Skin epidermis (tissue), 12 donors: ENCODE results near the gene FBXO44.
A peak's percentile ranks its signal among the peaks of the same experiment; 100 is the strongest.
"Not testable (repeated sequence)": the region's sequence is repeated elsewhere in the genome, so short reads cannot be mapped to it uniquely, and the experiment has no call there.

ENCODE experiments used
- H3K27ac ChIP-seq, 21 experiments: fragments of 200-600 bp; sonication (generic) in 11 of 21; one replicate each; pipeline ENCODE4 v1.5.0; 2020; ENCODE audit warnings: mild to moderate bottlenecking in 3 of 21, inconsistent platforms in 2 of 21, moderate library complexity in 2 of 21
- H3K4me3 ChIP-seq, 7 experiments: fragments of 200-600 bp; sonication (generic) in 2 of 7; one replicate each; pipeline ENCODE4 v1.5.0; 2020; ENCODE audit warnings: inconsistent platforms in 2 of 7, mild to moderate bottlenecking in 2 of 7, moderate library complexity in 1 of 7

FBXO44 gene

GRCh38 chr1:11634365-11635192 is 20.1 kb upstream of the FBXO44 start:
- no peak overlapping the region for H3K4me3 ChIP-seq
- H3K27ac ChIP-seq, result no peak overlapping the region

DNA sequence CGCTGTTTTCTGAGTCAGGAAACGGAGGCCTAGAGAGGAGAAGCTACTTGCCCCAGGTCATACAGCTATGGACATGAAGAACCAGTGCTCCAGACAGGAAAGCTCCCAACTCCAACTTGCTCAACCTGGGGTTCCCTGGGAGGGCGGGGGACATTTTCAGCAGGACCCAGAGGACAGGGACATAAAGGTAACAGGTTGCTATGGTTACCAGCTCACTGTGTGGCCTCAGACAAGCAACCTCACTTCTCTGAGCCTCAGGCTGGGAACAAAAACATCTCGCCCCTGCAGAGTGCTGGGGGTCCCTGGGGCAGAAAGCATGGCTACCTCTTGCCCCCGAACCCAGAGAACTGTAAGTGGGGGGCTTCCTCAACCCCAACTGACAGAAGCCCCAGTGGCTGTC is 16.6 kb upstream of the FBXO44 start:
- H3K4me3 ChIP-seq, result no peak overlapping the region
- no peak overlapping the region for H3K27ac ChIP-seq

DNA sequence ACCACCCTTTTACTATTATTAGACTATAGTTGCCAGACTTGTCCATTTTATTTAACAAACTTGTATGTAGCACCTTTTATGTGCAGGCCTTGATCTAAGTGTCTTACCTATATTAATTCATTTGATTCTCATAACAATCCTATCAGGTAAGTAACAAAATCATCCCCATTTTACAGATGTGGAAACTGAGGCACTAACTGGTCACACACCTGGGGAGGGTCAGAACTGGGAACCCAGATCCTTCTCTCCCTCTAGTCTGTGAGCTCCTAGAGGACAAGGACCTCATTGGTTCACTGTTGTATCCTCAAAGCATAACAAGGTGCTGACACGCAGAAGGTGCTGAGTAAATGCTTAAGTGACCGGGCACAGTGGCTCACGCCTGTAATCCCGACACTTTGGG is 15.3 kb upstream of the FBXO44 start:
- Histone ChIP-seq H3K4me3 (no peak overlapping the region), H3K27ac (no peak overlapping the region)

DNA sequence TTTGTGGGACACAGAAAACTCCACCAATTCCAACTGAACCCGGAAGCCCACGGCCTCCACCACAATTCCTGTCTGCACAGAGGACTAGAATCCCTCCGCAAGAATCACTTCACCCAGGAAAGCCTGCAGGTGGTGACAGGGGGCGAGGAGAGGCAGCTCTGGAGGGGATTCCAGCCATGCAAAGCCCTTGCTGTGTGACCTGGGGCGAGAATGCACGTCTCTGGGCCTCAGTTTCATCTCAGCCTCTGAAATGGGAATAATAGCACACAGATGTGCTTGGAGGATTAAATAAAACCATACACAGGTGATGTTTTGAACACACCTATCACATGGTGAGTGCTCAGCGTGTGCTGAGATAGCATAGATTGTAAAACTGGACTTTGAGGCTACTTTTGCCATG is 14.6 kb upstream of the FBXO44 start:
- H3K4me3 ChIP-seq, result no peak overlapping the region
- H3K27ac ChIP-seq, result no peak overlapping the region

DNA sequence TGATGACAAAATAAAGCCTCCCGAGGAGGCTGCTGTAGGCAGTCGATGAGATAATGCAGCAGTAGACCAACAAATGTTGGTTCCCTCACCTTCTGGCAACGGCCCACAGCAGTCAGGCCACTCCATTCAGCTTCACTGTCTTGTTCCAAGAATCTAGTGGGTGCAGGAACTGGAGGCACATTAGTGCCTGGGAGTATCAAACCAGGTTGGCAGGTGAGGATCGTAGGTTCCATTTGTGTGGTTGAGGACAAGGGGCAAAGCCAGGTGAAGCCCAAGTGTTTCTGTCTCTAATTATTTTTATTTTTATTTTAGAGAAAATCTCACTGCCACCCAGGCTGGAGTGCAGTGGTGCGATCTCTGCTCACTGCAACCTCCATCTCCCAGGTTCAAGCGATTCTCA is 13.7 kb upstream of the FBXO44 start:
- Histone ChIP-seq H3K4me3 (no peak overlapping the region), H3K27ac (no peak overlapping the region)

DNA sequence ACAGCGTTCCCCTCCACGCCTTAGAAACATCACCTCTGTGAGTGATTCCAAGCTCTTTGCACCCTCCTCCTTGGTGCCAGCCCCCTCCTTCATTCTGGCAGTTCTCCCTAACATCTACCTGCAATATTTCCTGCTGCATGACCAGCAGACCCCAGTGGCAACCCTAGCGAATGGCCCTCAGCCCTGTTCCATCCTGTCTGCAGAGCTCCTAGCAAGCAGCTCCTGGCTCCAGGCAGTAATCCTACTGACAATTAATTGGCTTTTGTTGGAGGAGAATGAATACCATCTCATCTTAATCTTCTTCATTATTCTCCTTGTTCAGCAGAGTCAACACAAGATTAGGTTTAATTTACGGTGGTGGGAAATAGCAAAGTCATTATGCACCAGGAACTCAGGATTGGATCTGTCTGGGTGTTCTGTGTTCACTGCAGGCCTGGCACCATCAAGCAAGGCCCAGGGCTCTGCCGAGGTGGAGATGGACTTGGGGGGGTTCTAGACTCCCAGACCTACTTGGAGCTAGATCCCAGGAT is 12.8 kb upstream of the FBXO44 start:
- no peak overlapping the region for H3K27ac ChIP-seq
- no peak overlapping the region for H3K4me3 ChIP-seq

GRCh38 chr1:11642418-11643017 is 12.2 kb upstream of the FBXO44 start:
- H3K27ac ChIP-seq, result not testable (repeated sequence)

DNA sequence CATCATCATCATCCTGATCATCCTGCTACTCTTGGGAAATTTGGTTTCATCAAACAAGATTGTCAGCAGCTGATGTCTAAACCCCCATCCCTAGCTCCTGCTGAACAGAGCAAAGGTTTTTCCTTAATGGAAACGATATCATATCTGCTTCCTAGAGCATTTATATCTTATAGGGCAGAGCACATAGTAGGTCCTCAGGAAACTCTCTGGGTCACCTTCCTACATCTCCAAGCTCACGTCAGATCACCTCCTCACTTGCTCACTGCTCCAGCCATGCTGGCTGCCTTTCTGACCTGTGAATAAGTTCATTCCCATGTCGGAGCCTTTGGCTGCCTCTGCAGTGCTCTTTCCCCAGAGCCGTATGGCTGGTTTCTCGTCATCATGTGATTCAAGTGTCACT is 10.9 kb upstream of the FBXO44 start:
- no peak overlapping the region for H3K4me3 ChIP-seq
- H3K27ac ChIP-seq, result no peak overlapping the region

More at GRCh38 chr1:11642418-11643017, 12.2 kb upstream of the FBXO44 start:
- not testable (repeated sequence) for H3K4me3 ChIP-seq

DNA sequence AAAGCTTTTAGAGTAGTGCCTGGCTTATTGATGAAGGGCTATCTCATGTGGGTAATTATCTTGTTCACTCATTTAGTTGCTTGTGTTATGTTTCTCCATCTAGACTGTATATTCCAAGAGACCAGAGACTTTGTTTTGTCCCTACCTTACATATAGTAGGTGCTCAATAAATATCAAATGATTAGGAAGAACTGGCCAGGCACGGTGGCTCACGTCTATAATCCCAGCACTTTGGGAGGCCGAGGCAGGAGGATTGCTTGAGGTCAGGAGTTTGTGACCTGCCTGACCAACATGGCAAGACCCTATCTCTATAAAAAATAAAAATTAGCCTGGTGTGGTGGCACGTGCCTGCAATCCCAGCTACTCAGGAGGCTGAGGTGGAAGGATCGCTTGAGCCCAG is 9.4 kb upstream of the FBXO44 start:
- Histone ChIP-seq H3K4me3 (no peak overlapping the region), H3K27ac (no peak overlapping the region)

DNA sequence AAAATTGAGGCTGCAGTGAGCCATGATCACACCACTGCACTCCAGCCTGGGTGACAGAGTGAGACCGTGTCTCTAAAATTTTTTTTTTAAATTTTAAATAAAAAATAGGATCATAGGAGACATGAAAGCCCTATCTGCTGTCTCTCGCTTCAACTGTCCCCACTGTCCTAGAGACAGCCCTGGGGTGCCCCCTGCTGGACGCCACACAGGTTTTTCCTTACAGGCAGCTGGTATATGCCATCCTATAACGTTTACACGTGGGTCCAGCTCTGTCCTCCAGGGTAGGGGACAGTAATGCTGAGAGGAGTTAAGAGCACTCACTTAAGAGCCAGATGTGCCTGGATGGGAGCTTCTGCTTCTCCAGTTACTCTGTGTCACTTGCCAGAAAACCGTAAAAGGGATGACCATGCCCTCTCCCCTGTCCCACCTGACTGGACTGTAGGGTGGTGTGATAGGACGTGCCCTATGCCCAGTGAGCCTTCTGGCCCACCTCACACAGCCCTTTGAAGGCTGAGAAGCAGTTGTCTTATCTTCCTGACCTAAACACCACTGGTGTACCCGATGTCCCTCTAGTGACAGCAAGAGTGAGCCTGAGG is 8.9 kb upstream of the FBXO44 start:
- Histone ChIP-seq H3K27ac (no peak overlapping the region), H3K4me3 (no peak overlapping the region)

- Histone ChIP-seq H3K4me3 (no peak overlapping the region), H3K27ac (no peak overlapping the region)
Observed at GRCh38 chr1:11646317-11646716, 8.4 kb upstream of the FBXO44 start.

GRCh38 chr1:11647333-11647732 is 7.3 kb upstream of the FBXO44 start:
- Histone ChIP-seq H3K4me3 (no peak overlapping the region), H3K27ac (peak overlapping the region in 2 of 21 experiments; percentile 19 to 62)

DNA sequence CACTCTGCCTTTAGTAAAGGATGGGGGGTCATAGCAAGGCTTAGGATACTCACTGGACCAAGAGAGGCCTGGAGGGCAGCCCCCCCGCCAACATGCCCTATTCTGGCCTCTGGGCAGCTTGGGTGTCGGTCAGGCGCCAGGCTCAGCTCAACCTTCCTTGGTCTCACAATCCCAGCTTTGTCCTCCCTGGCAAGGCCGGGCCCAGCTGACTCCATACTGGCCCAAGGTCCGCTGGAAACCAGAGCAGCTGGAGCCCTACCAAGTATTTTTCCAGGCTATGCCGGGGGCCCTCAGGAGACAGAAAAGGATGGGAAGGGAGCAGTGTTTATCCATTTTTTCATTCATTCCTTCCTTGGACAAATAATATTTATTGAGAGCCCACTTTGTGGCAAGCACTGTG is 6.6 kb upstream of the FBXO44 start:
- H3K27ac ChIP-seq, result peak overlapping the region in 1 of 21 experiments; percentile 62
- H3K4me3 ChIP-seq, result no peak overlapping the region

DNA sequence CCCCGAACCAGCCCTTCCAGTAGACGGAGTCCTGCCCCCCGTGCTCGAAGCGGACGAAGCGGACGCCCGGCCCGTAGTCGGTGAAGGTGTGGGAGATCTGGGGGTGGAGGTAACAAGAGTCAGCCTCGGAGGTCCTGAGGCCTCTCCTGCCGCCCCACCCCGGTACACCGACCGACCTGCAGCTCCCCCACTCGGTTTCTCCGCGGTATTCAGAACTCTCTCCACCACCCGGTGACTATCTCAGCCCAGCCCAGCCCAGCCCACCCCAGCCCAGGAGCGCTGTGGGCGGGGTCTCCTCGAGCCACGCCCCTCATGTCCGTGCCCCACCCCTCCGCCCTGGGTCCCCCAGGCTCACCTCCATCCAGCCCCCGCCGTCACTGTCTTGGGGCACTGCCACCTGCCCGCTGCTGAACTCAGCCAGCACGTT is 5.9 kb upstream of the FBXO44 start:
- no peak overlapping the region for H3K4me3 ChIP-seq
- H3K27ac ChIP-seq, result peak overlapping the region in 1 of 21 experiments; percentile 4

DNA sequence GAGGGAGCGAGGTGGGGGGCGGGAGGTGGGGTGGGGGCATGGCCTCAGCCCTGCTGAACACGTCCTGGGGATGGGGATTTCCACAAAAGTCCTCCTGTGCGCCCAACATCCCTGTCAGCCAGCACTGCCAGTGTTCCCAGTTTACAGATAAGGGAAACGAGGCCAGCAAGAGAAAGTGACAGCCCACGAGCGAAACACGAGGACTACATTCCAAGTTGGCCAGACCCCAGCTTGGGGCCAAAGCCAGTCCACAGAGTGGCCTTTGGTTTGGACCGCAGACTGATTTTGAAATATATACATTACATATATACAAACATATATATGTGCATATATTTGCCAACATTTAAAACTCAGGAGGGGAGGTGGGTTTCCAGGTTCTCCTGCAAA is 5.4 kb upstream of the FBXO44 start:
- Histone ChIP-seq H3K4me3 (no peak overlapping the region), H3K27ac (no peak overlapping the region)

DNA sequence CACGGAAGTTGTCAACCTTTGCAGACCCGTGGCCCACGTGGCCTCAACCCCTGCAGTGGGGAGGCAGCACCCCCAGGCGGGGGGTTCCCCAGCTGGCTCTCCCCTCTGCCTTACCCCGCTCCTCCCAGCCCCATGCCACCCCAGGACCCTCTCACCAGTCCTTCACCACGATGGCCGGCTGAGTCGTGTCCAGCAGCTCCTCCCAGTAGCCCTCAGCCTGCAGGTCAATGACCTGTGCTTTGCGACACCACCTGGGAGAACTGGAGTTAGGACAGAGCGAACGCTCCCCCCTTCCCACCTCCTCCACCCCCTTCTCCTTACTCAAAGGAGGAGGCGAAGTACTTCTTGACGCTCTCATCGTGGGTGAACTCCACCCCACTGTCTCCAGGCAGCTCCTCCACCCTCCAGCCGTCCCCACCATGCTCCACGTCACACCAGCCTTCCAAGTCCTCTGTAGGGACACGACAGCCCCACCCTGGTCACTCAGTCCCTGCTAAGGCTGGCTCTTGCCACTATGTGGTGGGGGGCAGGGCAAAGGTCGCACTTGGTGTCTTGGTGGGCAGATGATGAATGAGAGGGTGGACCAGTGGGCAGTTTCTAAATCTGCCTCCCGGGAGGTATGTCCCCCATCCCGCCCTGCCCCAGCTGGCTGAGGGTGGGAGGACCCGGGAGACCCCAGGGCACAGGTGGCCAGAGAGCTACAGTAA is 4.9 kb upstream of the FBXO44 start:
- Histone ChIP-seq H3K4me3 (no peak overlapping the region), H3K27ac (no peak overlapping the region)

- H3K4me3 ChIP-seq, result no peak overlapping the region
- peak overlapping the region in 3 of 21 experiments; percentile 17 to 26 (median 18) for H3K27ac ChIP-seq
Observed at GRCh38 chr1:11650331-11650991, 4.2 kb upstream of the FBXO44 start.

- Histone ChIP-seq H3K4me3 (no peak overlapping the region), H3K27ac (peak overlapping the region in 1 of 21 experiments; percentile 26)
Observed at GRCh38 chr1:11651017-11651416, 3.7 kb upstream of the FBXO44 start.

GRCh38 chr1:11652203-11652780 is 2.4 kb upstream of the FBXO44 start:
- Histone ChIP-seq H3K4me3 (no peak overlapping the region), H3K27ac (no peak overlapping the region)
